SK-N-SH treated with all-trans-retinoic acid at 6 μM for 48 hours (cell line): ENCODE measurements around the gene PRDM10.

Source experiments
- ISL1 ChIP-seq: fragments of 250-450 bp; sonication (Bioruptor Pico); IDR thresholded peaks from 2 replicates; pipeline ENCODE4 v2.1.2; 2022; ENCODE audit warnings: mild to moderate bottlenecking, moderate library complexity
- OSR1 ChIP-seq: fragments of 250-450 bp; sonication (Bioruptor Pico); IDR thresholded peaks from 2 replicates; pipeline ENCODE4 v1.8.0; 2022; ENCODE audit warnings: moderate library complexity, mild to moderate bottlenecking, inconsistent platforms
- RARB ChIP-seq: fragments of 250-450 bp; sonication (Bioruptor Pico); IDR thresholded peaks from 2 replicates; pipeline ENCODE4 v1.8.0; 2021; ENCODE audit warnings: mild to moderate bottlenecking, moderate library complexity
- SNAI2 ChIP-seq: fragments of 250-450 bp; sonication (Bioruptor Pico); IDR thresholded peaks from 2 replicates; pipeline ENCODE4 v1.5.0; 2020; ENCODE audit warnings: mild to moderate bottlenecking, moderate library complexity
- ZC3H10 ChIP-seq: fragments of 250-450 bp; sonication (Bioruptor Pico); IDR thresholded peaks from 2 replicates; pipeline ENCODE4 v1.5.1; 2021; ENCODE audit warnings: mild to moderate bottlenecking, moderate library complexity
- ZFP3 ChIP-seq: fragments of 250-450 bp; sonication (Bioruptor Pico); IDR thresholded peaks from 2 replicates; pipeline ENCODE4 v1.5.0; 2020; ENCODE audit warnings: mild to moderate bottlenecking, moderate library complexity
- ZFP30 ChIP-seq: fragments of 450-650 bp; formaldehyde crosslinking; IDR thresholded peaks from 2 replicates; pipeline ENCODE4 v1.5.0; 2022; ENCODE audit warnings: mild to moderate bottlenecking, moderate library complexity
- ZNF565 ChIP-seq: fragments of 450-650 bp; formaldehyde crosslinking; conservative IDR thresholded peaks from 2 replicates; pipeline ENCODE4 v1.5.0; 2020; ENCODE audit warnings: low read depth, mild to moderate bottlenecking, moderate library complexity
- ZNF8 ChIP-seq: fragments of 450-650 bp; formaldehyde crosslinking; IDR thresholded peaks from 2 replicates; pipeline ENCODE4 v1.5.0; 2020; ENCODE audit warnings: mild to moderate bottlenecking, moderate library complexity
- TF ChIP-seq, protein P1 (sequence below): fragments of 250-450 bp; sonication (Bioruptor Pico); IDR thresholded peaks from 2 replicates; pipeline ENCODE4 v1.8.0; 2020; ENCODE audit warnings: mild to moderate bottlenecking, moderate library complexity, borderline replicate concordance
- TF ChIP-seq, protein P2 (sequence below): fragments of 250-450 bp; sonication (Bioruptor Pico); IDR thresholded peaks from 2 replicates; pipeline ENCODE4 v1.5.0; 2020; ENCODE audit warnings: mild to moderate bottlenecking, moderate library complexity
- TF ChIP-seq, protein P3 (sequence below): fragments of 250-450 bp; sonication (Bioruptor Pico); IDR thresholded peaks from 2 replicates; pipeline ENCODE4 v1.5.1; 2020; ENCODE audit warnings: low read depth, mild to moderate bottlenecking, moderate library complexity

DNA sequence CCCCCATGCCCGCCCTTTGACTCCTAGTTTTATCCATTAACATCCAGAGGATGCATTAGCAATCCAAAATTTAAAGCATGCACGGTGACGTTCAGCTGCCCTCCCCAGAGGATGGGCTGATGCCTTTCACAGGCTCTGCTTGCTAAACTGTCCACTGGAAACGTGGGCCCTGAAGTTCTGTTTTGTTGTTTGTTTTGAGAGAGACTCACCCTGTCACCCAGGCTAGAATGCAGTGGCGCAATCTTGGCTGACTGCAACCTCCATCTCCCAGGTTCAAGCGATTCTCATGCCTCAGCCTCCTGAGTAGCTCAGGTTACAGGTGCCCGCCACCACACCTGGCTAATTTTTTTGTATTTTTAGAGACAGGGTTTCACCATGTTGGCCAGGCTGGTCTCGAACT is 146.6 kb downstream of the PRDM10 start:
- TF ChIP-seq ZNF8 (CRISPR knock-in tag) (no peak), ZC3H10 (CRISPR knock-in tag) (no peak), ZNF565 (CRISPR knock-in tag) (no peak), ZFP3 (no peak), RARB (CRISPR knock-in tag) (no peak), ZFP30 (no peak), ISL1 (CRISPR knock-in tag) (no peak), OSR1 (CRISPR knock-in tag) (no peak), SNAI2 (CRISPR knock-in tag) (no peak)
- TF ChIP-seq, protein P1, sequence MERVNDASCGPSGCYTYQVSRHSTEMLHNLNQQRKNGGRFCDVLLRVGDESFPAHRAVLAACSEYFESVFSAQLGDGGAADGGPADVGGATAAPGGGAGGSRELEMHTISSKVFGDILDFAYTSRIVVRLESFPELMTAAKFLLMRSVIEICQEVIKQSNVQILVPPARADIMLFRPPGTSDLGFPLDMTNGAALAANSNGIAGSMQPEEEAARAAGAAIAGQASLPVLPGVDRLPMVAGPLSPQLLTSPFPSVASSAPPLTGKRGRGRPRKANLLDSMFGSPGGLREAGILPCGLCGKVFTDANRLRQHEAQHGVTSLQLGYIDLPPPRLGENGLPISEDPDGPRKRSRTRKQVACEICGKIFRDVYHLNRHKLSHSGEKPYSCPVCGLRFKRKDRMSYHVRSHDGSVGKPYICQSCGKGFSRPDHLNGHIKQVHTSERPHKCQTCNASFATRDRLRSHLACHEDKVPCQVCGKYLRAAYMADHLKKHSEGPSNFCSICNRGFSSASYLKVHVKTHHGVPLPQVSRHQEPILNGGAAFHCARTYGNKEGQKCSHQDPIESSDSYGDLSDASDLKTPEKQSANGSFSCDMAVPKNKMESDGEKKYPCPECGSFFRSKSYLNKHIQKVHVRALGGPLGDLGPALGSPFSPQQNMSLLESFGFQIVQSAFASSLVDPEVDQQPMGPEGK (CRISPR knock-in tag): no peak
- TF ChIP-seq, protein P2, sequence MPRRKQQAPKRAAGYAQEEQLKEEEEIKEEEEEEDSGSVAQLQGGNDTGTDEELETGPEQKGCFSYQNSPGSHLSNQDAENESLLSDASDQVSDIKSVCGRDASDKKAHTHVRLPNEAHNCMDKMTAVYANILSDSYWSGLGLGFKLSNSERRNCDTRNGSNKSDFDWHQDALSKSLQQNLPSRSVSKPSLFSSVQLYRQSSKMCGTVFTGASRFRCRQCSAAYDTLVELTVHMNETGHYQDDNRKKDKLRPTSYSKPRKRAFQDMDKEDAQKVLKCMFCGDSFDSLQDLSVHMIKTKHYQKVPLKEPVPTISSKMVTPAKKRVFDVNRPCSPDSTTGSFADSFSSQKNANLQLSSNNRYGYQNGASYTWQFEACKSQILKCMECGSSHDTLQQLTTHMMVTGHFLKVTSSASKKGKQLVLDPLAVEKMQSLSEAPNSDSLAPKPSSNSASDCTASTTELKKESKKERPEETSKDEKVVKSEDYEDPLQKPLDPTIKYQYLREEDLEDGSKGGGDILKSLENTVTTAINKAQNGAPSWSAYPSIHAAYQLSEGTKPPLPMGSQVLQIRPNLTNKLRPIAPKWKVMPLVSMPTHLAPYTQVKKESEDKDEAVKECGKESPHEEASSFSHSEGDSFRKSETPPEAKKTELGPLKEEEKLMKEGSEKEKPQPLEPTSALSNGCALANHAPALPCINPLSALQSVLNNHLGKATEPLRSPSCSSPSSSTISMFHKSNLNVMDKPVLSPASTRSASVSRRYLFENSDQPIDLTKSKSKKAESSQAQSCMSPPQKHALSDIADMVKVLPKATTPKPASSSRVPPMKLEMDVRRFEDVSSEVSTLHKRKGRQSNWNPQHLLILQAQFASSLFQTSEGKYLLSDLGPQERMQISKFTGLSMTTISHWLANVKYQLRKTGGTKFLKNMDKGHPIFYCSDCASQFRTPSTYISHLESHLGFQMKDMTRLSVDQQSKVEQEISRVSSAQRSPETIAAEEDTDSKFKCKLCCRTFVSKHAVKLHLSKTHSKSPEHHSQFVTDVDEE (CRISPR knock-in tag): no peak
- TF ChIP-seq, protein P3, sequence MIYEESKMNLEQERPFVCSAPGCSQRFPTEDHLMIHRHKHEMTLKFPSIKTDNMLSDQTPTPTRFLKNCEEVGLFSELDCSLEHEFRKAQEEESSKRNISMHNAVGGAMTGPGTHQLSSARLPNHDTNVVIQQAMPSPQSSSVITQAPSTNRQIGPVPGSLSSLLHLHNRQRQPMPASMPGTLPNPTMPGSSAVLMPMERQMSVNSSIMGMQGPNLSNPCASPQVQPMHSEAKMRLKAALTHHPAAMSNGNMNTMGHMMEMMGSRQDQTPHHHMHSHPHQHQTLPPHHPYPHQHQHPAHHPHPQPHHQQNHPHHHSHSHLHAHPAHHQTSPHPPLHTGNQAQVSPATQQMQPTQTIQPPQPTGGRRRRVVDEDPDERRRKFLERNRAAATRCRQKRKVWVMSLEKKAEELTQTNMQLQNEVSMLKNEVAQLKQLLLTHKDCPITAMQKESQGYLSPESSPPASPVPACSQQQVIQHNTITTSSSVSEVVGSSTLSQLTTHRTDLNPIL (CRISPR knock-in tag): no peak
